Stomach (tissue), 9 donors: ENCODE results near the gene INTS6L. TPM values are rescaled to one million over a fixed set of nuclear protein-coding genes. Genes with fewer than 3 reads are reported as not detected.
A peak's percentile ranks its signal among the peaks of the same experiment; 100 is the strongest.
"Not testable (repeated sequence)": the region's sequence is repeated elsewhere in the genome, so short reads cannot be mapped to it uniquely, and the experiment has no call there.

ENCODE experiments used
- DNase-seq, 2 donors: peaks; one replicate each; pipeline versions ENCODE4 v3.0.0 to v3.0.0-alpha.2; 2013 to 2019
- H3K27ac ChIP-seq, 5 donors: fragments of 200-600 bp in 4 of 5; sonication (generic) in 4 of 5; one replicate each; pipeline ENCODE4 v1.5.1; 2013 to 2019; ENCODE audit warnings: mild to moderate bottlenecking in 1 of 5, moderate library complexity in 1 of 5
- H3K27me3 ChIP-seq, 3 donors: fragments of 200-600 bp; sonication (generic); one replicate each; pipeline ENCODE4 v1.5.1; 2017 to 2019; ENCODE audit warnings: mixed run types in 1 of 3
- H3K36me3 ChIP-seq, 4 donors: fragments of 200-600 bp; sonication (generic); 1 replicate in 3 of 4; 2 replicates in 1 of 4; pipeline ENCODE4 v1.5.1; 2016 to 2019
- H3K4me1 ChIP-seq, 4 donors: fragments of 200-600 bp; sonication (generic); one replicate each; pipeline ENCODE4 v1.5.1; 2016 to 2019
- H3K4me3 ChIP-seq, 4 donors: fragments of 200-600 bp; sonication (generic) in 3 of 4; one replicate each; pipeline ENCODE4 v1.5.1; 2016 to 2019; ENCODE audit warnings: mild to moderate bottlenecking in 1 of 4
- H3K9me3 ChIP-seq, 4 donors: fragments of 200-600 bp; sonication (generic); one replicate each; pipeline ENCODE4 v1.5.1; 2016 to 2019
- EP300 ChIP-seq: sonication (generic); formaldehyde crosslinking; IDR thresholded peaks from one replicate; pipeline ENCODE4 v1.6.1; 2017; ENCODE audit warnings: antibody characterized with exemption
- POLR2A ChIP-seq, 4 donors: fragments of 450-650 bp; IDR thresholded peaks; one replicate each; pipeline ENCODE4 v1.6.1; 2016; ENCODE audit warnings: antibody characterized with exemption in 4 of 4, control low read depth in 2 of 4, mild to moderate bottlenecking in 1 of 4, moderate library complexity in 1 of 4
- POLR2AphosphoS5 ChIP-seq, 3 donors: sonication (generic); formaldehyde crosslinking; IDR thresholded peaks; one replicate each; pipeline ENCODE4 v1.6.1; 2016; ENCODE audit warnings: antibody characterized with exemption in 3 of 3
- WGBS, 5 donors: extraction: QIAGEN DNeasy Blood & Tissue Kit in 3 of 5; methylation state at CpG; one replicate each; pipeline versions ENCODE4 v1.1.5 to v1.1.7; 2013 to 2018; 5-methylcytosine and 5-hydroxymethylcytosine counted together
- intact Hi-C: fragments of 100-400 bp; cut with DNase I; formaldehyde crosslinking; loops from one replicate; pipeline ENCODE4 v1.15.1; 2023; ENCODE audit warnings: low total_unique reads
- polyA plus RNA-seq, 3 donors: library from polyadenylated mRNA; stranded (reverse); fragments of 200-250 nt; gene quantifications; one replicate each; pipeline ENCODE4 v1.2.3, GENCODE V29; 2013
- total RNA-seq, 5 donors: library from RNA; depleted of rRNA; stranded (reverse); fragments of >200 nt; gene quantifications; one replicate each; pipeline versions ENCODE4 v1.1.0 to v1.2.3, GENCODE V29; 2014 to 2016
- TF ChIP-seq, protein P1 (sequence below), 7 experiments: fragments of 450-650 bp in 4 of 7; fragments of 200-600 bp in 3 of 7; sonication (generic) in 3 of 7; IDR thresholded peaks; one replicate each; pipeline ENCODE4 v1.5.1; 2016 to 2019; ENCODE audit warnings: antibody characterized with exemption in 7 of 7, control low read depth in 2 of 7, mild to moderate bottlenecking in 1 of 7
- donor health status: healthy with polysubstance abuse.
- donor health status: Bipolar disorder and iron deficiency.
- donor health status: healthy.

INTS6L gene
- total and polyA plus RNA-seq, 8 donors = 1.4 to 41.7 (median 11.2) TPM

DNA sequence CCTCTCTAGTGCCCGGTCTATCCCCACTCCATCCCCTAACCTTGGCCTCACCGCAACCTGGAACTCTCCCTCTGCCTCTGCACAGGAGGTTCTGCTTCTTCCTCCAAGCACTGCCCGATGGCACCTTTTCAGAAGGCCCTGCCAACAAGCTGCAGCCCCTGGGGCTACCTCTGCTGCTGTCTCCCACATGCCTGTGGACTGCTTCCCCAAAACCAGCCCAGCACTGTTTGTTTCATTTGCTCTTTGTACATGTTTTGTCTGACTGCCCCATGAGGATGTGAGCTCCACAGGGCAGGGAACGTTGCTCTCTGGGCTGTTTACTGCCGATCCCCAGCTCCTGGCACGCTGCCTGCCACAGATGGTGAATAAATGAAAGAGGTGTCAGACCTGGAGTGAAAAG, 85.4 kb downstream of the INTS6L start:
- Histone ChIP-seq H3K36me3 (no peaks in the 10 kb centered on the region), H3K4me3 (no peak overlapping the region), H3K27me3 (no peaks in the 10 kb centered on the region), H3K9me3 (no peaks in the 10 kb centered on the region), H3K4me1 (no peaks in the 10 kb centered on the region), H3K27ac (no peak overlapping the region)
- TF ChIP-seq, protein P1, sequence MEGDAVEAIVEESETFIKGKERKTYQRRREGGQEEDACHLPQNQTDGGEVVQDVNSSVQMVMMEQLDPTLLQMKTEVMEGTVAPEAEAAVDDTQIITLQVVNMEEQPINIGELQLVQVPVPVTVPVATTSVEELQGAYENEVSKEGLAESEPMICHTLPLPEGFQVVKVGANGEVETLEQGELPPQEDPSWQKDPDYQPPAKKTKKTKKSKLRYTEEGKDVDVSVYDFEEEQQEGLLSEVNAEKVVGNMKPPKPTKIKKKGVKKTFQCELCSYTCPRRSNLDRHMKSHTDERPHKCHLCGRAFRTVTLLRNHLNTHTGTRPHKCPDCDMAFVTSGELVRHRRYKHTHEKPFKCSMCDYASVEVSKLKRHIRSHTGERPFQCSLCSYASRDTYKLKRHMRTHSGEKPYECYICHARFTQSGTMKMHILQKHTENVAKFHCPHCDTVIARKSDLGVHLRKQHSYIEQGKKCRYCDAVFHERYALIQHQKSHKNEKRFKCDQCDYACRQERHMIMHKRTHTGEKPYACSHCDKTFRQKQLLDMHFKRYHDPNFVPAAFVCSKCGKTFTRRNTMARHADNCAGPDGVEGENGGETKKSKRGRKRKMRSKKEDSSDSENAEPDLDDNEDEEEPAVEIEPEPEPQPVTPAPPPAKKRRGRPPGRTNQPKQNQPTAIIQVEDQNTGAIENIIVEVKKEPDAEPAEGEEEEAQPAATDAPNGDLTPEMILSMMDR (IDR thresholded peaks at IDR 0.05) = no peak
- TF ChIP-seq POLR2AphosphoS5 (IDR thresholded peaks at IDR 0.05) = no peak
- TF ChIP-seq POLR2A (IDR thresholded peaks at IDR 0.05) = no peak
- TF ChIP-seq EP300 = no peak
- intact Hi-C loops = no loop called here
- 61 to 87% (median 68%) methylated on average over 4 to 6 of the region's 6 CpGs for WGBS, 5 donors
- no peak for DNase-seq

DNA sequence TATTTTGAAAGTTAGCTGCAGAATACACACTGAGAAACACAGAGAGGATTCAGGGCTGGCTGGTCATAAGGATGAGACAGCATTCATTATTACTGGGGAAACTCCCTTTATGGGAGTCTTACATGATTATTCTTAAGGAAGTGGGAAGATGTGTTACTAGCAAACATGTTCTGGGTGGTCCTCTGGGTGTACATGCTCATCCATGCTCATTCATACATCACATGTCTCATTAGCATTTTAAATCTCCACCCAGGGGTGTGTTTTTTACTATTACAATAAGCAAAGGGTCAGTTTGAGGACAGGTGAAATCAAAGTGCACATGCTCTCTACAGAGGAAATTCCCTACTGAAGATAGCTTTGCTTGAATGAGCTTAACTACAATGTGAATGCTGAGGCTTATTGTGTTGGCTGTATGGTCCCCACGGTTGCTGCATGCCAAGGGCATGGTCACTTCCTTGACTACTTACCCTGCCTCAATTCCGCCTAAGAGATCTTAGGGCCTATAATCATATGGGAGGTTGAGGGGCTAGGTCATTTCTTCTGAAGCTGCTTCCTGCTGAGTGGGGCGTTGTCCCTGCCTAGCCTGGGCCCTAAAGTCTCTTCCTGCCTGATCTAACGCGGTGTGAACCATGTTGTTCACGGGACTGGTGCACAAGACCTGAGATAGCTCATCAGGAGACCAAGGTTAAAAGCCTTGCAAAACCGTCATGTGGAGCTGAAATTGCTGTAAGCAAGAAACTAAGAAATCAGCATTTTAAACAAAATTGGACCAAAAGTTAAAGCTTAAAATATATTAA, 104.1 kb downstream of the INTS6L start:
- H3K9me3 ChIP-seq, H3K4me3 ChIP-seq, H3K27me3 ChIP-seq, DNase-seq, H3K27ac ChIP-seq, H3K36me3 ChIP-seq, intact Hi-C loops, H3K4me1 ChIP-seq: not testable (repeated sequence)
- WGBS, 5 donors = 43 to 81% (median 65%) methylated on average over 3 to 6 of the region's 7 CpGs

DNA sequence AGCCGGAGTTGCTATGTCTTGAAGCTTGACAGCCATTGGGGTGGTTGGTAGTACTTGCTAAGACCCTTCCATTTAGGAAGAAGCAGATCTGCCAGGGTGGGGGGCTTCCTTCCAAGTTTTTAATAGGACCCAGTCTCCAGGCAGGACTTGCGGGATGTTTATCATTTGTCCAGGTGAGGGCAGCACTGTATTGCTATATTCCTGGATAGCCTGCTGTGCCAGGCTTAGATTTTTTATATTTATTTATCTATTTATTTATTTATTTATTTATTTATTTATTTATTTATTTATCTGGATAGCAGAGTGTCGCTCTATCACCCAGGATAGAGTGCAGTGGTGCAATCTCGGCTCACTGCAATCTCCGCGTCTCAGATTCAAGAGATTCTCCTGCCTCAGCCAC, 105.5 kb downstream of the INTS6L start:
- intact Hi-C loops = no loop called here
- H3K27ac ChIP-seq = no peak overlapping the region
- no peaks in the 10 kb centered on the region for H3K27me3 ChIP-seq
- no peaks in the 10 kb centered on the region for H3K9me3 ChIP-seq
- DNase-seq = peak in 1 of 2 donors; percentile 47
- no peaks in the 10 kb centered on the region for H3K36me3 ChIP-seq
- no peaks in the 10 kb centered on the region for H3K4me1 ChIP-seq
- TF ChIP-seq, protein P1 (IDR thresholded peaks at IDR 0.05) = peak in 1 of 7 experiments; percentile 17
- no peak for TF ChIP-seq POLR2AphosphoS5 (IDR thresholded peaks at IDR 0.05)
- 77 to 84% (median 83%) methylated on average over 6 of the region's 6 CpGs for WGBS, 5 donors
- no peak overlapping the region for H3K4me3 ChIP-seq

DNA sequence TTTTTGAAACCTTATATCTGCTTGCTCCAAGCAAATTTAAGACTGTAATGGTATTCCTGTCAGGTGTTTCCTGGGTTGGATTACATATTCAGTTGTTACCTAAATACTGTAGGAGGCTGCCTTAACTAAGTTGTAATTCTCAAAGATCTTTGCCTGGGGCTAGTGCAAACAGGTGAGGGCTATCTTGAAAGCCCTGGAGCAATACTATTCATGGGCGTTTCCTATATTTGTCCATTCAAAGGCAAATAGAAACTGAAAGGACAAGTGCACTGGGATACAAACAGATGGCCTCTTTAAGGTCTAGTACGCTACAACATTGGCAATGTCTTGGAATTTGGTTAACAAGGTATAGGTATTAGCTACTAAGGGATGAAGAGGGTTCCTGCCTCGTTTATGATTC, 108.9 kb downstream of the INTS6L start:
- TF ChIP-seq POLR2A (IDR thresholded peaks at IDR 0.05) (no peak), EP300 (no peak)
- TF ChIP-seq, protein P1 (IDR thresholded peaks at IDR 0.05) = no peak
- intact Hi-C loops = no loop called here
- Histone ChIP-seq H3K36me3 (no peaks in the 10 kb centered on the region), H3K9me3 (no peaks in the 10 kb centered on the region), H3K4me1 (no peaks in the 10 kb centered on the region), H3K27me3 (no peaks in the 10 kb centered on the region), H3K27ac (no peak overlapping the region), H3K4me3 (no peak overlapping the region)
- DNase-seq = peak in 1 of 2 donors; percentile 3
- 40 to 60% (median 49%) methylated on average over 3 of the region's 3 CpGs for WGBS, 5 donors

Other genes starting within 250 kb of the INTS6L start
- gene ETDC, start 211.2 kb upstream of the INTS6L start, total RNA-seq = not detected
- not detected for gene ETDC, start 211.2 kb upstream of the INTS6L start, polyA plus RNA-seq
- 10 to 100 TPM in 3 of 5 donors, 1 to 10 TPM in 2; 1.8 to 30.4 (median 12.2) TPM for gene ZNF75D, start 176.6 kb upstream of the INTS6L start, total RNA-seq
- 1 to 10 TPM; 4.0 to 8.3 (median 5.3) TPM for gene ZNF75D, start 176.6 kb upstream of the INTS6L start, polyA plus RNA-seq
- gene ZNF449, start 175.9 kb upstream of the INTS6L start, total RNA-seq = 10 to 100 TPM in 4 of 5 donors, 1 to 10 TPM in 1; 1.8 to 16.5 (median 11.9) TPM
- 1 to 10 TPM in 1 of 3 donors, under 1 TPM in 2; 0.92 to 2.2 (median 0.93) TPM for gene ZNF449, start 175.9 kb upstream of the INTS6L start, polyA plus RNA-seq
- 1 to 10 TPM in 2 of 5 donors, not detected in 3; 1.7 to 2.5 TPM for gene SMIM10L2A, start 98.7 kb upstream of the INTS6L start, total RNA-seq
- 1 to 10 TPM in 2 of 3 donors, under 1 TPM in 1; 1.00 to 2.4 (median 1.1) TPM for gene SMIM10L2A, start 98.7 kb upstream of the INTS6L start, polyA plus RNA-seq
- not detected for gene CT45A1, start 193.0 kb downstream of the INTS6L start, total RNA-seq
- gene CT45A1, start 193.0 kb downstream of the INTS6L start, polyA plus RNA-seq = not detected
- not detected for gene CT45A3, start 247.5 kb downstream of the INTS6L start, total RNA-seq
- gene CT45A3, start 247.5 kb downstream of the INTS6L start, polyA plus RNA-seq = not detected